Activated naive CD4-positive, alpha-beta T cell treated with anti-CD3 and anti-CD28 coated beads, Interleukin-2, amount 50 U/mL, for 72 hours (primary cell): ENCODE measurements around the gene C12orf56. TPM values are rescaled to one million over a fixed set of nuclear protein-coding genes. Genes with fewer than 3 reads are reported as not detected.
A peak's percentile ranks its signal among the peaks of the same experiment; 100 is the strongest.

Experiments used
- ATAC-seq, 2 donors: fragments of 150-1000 bp; cut with Tn5 transposase; 2 replicates each; pipeline ENCODE4 v1.10.0; 2021; ENCODE audit warnings: mild to moderate bottlenecking in 2 of 2, moderate library complexity in 2 of 2
- DNase-seq, 2 donors: peaks; one replicate each; pipeline ENCODE4 v3.0.0; 2021 to 2022; ENCODE audit warnings: low spot score in 2 of 2
- H3K27ac Mint-ChIP-seq, 2 donors: one replicate each; pipeline ENCODE4 v1.8.0; 2022; ENCODE audit warnings: mild to moderate bottlenecking in 2 of 2, mixed read lengths in 2 of 2
- H3K36me3 Mint-ChIP-seq, 2 donors: one replicate each; pipeline ENCODE4 v1.8.0; 2022; ENCODE audit warnings: mixed read lengths in 2 of 2
- H3K9me3 Mint-ChIP-seq, 2 donors: one replicate each; pipeline ENCODE4 v1.8.0; 2022; ENCODE audit warnings: mixed read lengths in 2 of 2
- total RNA-seq, 2 donors: library from RNA; stranded (reverse); gene quantifications; one replicate each; pipeline ENCODE4 v1.2.3, GENCODE V29; 2022

Gene C12orf56
- total RNA-seq, 2 donors from 2014 or later = not detected

DNA sequence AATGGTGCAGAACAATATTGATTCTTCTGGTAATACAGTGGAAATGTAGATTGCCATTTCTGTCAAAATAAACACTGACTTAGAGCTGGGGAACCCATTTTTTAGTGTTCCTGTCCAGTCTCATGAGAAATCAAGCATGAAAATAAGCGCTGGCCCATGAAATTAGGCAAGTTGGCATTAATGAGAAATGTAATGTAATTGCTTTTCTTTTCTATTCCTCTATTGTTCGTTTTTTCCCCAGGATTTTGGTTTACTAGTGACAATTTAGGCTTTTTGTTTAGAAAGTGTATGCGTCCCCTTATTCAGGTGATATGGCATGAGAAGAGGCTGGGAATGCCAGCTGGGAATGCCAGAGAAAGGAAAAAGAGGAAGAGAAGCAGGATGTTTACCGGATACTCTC lies 104.0 kb downstream of the C12orf56 start:
- H3K9me3 Mint-ChIP-seq = no peaks in the 10 kb centered on the region
- no peak overlapping the region for H3K27ac Mint-ChIP-seq
- DNase-seq = no peak
- H3K36me3 Mint-ChIP-seq = no peaks in the 10 kb centered on the region
- ATAC-seq = no peak

DNA sequence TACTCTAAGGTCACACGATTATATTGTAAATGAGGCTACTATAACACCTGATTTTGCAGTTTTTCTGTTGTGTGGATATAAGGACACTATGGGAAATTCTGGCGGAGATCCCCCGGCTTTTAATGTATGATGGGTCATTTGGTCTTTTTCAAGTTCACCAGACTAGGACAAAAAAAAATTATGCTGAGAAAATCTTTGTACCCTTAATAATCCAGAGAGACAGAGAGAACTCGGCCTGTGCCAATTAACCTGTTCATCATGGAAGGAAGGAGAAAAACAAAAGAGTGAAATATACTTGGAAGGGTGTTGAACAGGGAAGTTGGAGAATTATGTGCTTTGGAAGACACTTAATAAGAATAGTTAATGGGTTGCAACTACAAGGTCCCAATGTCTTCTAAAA lies 106.3 kb downstream of the C12orf56 start:
- H3K27ac Mint-ChIP-seq = no peak overlapping the region
- H3K9me3 Mint-ChIP-seq = no peaks in the 10 kb centered on the region
- H3K36me3 Mint-ChIP-seq = no peaks in the 10 kb centered on the region
- no peak for ATAC-seq
- DNase-seq = no peak

DNA sequence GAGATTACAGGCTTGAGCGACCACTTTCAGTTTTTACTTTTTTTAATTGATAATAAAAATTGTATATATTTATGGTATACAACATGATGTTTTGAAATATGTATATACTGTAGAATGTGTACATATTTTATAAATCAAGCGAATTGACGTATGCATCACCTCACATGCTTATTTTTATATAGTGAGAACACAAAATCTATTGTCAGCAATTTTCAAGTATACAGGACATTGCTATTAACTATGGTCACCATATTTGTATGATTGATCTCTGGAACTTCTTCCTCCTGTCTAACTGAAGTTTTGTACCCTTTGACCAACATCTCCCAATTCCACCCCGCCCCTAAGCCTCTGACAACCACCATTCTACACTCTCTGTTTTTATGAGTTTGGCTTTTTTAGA lies 112.1 kb downstream of the C12orf56 start:
- no peaks in the 10 kb centered on the region for H3K36me3 Mint-ChIP-seq
- no peak overlapping the region for H3K27ac Mint-ChIP-seq
- H3K9me3 Mint-ChIP-seq = peaks cover 0 to 4% of the 10 kb centered on the region in 2 donors
- DNase-seq (no peak), ATAC-seq (no peak)

DNA sequence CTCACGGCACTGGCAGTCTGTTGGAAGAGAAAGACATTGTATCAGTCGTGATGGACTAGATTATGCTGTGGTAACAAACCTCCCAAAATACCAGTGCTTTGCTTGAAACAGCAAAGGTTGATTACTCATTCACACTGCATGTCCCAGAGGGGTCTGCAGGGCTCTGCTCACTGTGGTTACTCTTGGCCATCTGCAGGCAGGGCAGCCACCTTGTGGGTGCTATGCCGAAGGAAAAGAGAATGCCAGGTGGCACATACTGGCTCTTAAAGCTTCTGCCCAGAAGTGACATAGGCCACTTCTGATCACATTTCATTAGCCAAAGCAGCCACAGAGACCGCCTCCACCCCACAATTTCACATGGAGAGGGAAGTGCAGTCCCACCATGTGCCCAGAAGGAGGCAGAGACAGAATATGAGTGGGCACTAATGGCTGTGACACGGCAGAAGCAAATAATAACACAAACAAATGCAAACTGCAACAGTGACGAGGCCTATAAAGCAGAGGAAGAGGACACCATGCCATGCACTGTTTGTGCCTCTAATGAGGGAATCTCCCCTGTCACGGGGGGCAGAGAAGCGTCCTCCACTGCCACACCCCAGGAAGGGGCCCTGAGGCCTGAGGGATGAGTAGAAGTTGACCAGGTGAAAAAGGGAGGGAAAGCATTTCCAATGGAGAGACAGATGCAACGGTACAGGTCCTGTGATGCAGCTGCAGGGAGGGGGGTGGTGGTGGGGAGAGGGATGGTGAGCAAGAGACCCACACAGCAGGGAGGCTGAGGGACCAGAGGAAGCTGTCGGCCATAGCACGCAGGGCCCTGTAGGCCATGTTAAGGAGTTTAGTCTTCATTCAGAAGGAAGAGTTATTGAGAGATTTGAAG lies 116.8 kb downstream of the C12orf56 start:
- ATAC-seq (peak in 1 of 2 donors; percentile 50), DNase-seq (no peak)
- Mint-ChIP-seq H3K36me3 (no peaks in the 10 kb centered on the region), H3K27ac (no peak overlapping the region), H3K9me3 (peaks cover 0 to 3% of the 10 kb centered on the region in 2 donors)

DNA sequence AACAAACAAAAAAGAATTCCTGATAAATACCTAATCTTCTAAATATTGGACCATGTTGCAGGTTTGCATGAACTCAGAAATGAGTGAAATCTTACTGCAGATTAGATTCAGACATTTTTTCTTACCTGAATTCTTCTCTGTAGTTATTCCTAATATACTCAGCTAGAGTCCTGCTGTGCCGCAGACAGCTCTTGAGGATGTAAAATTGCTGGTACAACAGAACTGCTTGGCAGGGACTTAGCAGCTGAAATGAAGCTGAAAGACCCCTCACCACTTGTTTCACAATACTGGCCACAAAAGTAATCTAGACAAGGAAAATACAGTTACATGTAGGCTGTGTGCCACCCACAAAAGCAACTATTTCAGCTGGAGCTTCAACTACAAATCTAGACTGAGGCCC lies 120.1 kb downstream of the C12orf56 start:
- no peak overlapping the region for H3K27ac Mint-ChIP-seq
- DNase-seq = no peak
- ATAC-seq = no peak
- H3K36me3 Mint-ChIP-seq = no peaks in the 10 kb centered on the region
- no peaks in the 10 kb centered on the region for H3K9me3 Mint-ChIP-seq

DNA sequence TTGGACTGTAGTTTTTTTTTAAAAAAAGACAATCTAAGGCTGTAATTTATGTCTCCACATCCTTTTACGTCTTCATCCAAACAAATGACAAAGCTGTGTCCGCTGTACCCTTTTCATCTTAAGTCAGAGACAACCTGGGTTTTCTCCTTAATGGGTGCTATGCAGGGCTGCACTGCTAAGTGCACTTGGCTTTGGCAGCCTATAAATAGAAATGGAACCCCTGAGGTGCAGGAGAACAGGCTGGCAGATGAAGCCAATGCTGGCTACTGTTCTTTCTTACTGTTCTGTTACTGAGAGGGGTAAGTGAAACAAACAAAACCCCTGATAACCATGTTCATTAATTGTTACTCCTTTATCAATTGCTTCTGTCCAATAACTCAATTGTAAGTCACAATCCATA lies 121.4 kb downstream of the C12orf56 start:
- no peak overlapping the region for H3K27ac Mint-ChIP-seq
- H3K36me3 Mint-ChIP-seq = no peaks in the 10 kb centered on the region
- no peak for DNase-seq
- ATAC-seq = no peak
- no peaks in the 10 kb centered on the region for H3K9me3 Mint-ChIP-seq

DNA sequence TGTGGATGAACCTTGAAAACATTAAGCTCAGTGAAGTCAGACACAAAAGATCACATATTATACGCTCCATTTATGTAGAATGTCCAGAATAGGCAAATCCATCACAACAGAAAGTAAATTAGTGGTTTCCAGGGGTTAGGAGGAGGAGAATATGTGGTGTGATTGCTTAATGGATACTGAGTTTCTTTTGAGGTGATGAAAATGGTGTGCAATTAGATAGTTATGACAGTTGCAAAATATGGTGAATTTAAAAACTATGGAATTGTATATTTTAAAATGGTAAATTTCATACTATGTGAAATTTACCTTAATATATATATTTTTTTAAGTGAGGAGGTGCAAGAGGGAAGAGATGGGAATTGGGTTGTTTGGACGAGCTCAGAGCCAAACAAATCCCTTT lies 122.1 kb downstream of the C12orf56 start:
- ATAC-seq = no peak
- DNase-seq = no peak
- Mint-ChIP-seq H3K36me3 (no peaks in the 10 kb centered on the region), H3K9me3 (no peaks in the 10 kb centered on the region), H3K27ac (no peak overlapping the region)

DNA sequence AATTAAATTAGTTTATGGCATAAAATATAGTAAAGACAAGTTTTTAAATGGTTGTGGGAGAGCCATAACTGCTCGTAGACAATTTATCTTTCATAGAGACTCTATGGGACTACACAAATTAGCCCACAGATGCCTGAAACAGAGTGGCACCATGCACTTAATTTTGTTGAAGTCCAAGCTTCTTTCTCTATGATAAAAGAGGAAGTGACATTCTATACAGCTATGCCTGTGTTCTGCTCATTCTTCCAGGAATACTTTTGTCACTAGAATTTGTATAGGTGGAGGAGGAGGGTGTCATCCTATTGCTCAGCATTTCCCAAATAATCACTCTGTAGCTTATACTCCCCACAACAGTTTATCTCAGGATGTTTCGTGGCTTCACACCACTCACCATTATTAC lies 124.7 kb downstream of the C12orf56 start:
- H3K36me3 Mint-ChIP-seq = no peaks in the 10 kb centered on the region
- no peak overlapping the region for H3K27ac Mint-ChIP-seq
- DNase-seq = no peak
- no peaks in the 10 kb centered on the region for H3K9me3 Mint-ChIP-seq
- peak; percentile 29 to 30 for ATAC-seq

DNA sequence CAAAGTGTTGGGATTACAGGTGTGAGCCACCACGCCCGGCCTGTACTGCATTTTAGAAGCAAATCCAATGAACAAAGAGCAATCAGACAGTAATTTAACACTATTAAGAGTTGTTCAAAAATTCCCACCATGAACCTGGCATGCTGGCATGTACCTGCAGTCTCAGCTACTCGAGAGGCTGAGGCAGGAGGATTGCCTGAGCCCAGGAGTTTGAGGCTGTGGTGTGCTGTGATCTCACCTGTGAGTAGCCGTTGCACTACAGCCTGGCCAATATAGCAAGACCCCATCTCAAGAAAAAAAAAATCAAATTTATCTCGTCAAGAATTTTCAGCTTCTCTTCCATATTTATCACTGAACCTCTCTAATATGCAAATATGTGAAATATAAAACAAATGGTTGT lies 128.7 kb downstream of the C12orf56 start:
- ATAC-seq (no peak), DNase-seq (no peak)
- Mint-ChIP-seq H3K27ac (no peak overlapping the region), H3K9me3 (no peaks in the 10 kb centered on the region), H3K36me3 (no peaks in the 10 kb centered on the region)

DNA sequence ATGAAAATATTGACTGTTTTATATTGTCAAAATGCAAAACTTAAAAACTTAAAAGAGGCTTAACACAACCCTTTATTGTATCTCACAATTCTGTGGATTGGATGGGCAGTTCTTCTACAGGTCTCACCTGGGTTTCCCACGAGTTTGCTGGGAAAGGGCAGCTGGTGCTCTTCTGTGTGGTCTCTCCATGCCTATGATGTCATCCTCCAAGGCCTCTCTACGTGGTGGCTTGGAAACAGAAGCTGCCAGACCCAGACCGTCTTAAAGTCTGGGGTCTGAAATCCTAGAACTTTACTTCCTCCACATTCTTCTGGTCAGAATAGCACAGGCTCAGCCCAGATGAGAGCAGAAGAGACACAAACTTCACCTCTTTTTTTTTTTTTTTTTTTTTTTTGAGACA lies 132.0 kb downstream of the C12orf56 start:
- Mint-ChIP-seq H3K9me3 (no peaks in the 10 kb centered on the region), H3K27ac (no peak overlapping the region), H3K36me3 (no peaks in the 10 kb centered on the region)
- no peak for ATAC-seq
- no peak for DNase-seq

DNA sequence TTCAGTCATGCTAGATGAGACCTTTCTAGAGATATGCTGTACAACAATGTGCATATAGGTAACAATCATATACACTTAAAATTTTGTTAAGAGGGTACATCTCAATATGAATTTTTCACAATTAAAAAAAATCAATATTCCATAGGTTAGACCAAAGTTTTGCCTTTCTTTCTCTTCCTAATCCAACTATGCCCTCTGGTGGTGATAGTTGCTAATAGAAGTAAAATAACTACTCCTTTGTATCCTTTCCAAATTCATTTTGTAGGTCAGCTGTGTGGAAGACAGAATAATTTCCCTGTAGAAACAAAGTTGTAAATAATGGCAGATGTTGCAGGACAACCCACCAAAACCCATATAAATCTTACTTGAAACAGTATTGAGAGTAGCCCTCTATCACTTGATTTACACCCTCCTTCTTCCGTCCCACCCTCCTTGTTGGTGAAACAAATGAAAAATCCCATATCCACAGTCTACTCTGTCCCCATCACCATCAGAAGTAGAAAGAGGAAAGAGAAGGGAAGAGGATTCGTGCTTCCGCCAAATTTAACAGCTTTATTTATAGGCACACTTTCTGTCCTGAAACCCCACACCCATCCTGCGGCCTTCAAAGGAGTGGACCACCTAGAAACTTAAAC lies 134.3 kb downstream of the C12orf56 start:
- no peak overlapping the region for H3K27ac Mint-ChIP-seq
- peak in 1 of 2 donors; percentile 11 for DNase-seq
- no peaks in the 10 kb centered on the region for H3K36me3 Mint-ChIP-seq

DNA sequence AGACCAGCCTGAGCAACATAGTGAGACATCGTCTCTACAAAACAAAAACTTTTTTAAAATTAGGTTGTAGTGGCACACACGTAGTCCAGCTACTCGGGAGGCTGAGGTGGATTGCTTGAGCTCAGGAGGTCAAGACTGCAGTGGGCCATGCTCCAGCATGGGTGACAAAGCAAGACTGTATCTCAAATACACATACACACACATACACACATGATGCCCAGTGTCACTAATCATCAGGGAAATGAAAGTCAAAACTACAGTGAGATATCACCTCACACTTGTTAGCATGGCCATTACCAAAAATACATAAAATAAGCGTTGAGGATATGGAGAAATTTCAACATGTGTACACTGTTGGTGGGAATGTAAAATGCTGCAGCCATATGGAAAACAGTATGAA lies 135.3 kb downstream of the C12orf56 start:
- Mint-ChIP-seq H3K27ac (no peak overlapping the region), H3K9me3 (no peaks in the 10 kb centered on the region), H3K36me3 (no peaks in the 10 kb centered on the region)
- no peak for ATAC-seq
- no peak for DNase-seq

More for the DNA sequence above, 134.3 kb downstream of the C12orf56 start:
- no peak for ATAC-seq
- H3K9me3 Mint-ChIP-seq = no peaks in the 10 kb centered on the region

DNA sequence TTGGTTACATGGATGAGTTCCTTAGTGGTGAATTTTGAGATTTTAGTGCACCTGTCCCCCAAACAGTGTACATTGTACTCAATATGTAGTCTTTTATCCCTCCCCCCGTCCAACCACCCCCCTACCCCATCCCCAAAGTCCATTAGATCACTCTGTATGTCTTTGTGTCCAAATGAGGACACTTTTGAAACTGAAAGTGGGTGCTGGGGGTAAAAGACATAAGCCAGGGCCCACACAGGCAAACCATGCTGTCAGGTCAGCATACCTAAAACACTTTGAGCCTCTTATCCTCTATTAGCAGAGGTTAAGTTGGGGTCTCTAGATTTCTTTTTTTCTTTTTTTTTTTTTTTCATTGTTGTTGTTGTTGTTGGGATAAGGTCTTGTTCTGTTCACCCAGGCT lies 137.2 kb downstream of the C12orf56 start:
- ATAC-seq (no peak), DNase-seq (no peak)
- Mint-ChIP-seq H3K9me3 (no peaks in the 10 kb centered on the region), H3K27ac (no peak overlapping the region), H3K36me3 (no peaks in the 10 kb centered on the region)

DNA sequence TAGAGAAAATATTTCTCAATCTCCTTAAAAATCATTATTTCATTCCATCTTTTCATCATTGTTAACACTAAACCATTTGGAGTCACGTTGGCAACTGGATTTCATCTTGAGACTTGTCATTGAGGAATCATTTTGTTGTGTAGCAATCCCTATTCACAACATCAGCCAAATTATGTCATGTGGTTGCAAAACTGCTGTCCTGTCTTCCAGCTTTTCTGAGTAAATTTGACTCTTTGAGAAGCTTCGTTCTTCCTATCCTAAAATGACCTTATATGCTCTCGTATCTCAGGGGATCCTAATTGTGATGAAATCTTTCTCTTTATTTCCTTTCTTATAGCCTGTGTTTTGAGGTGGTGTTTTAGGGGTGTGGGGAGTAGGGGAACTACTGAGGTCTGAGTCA lies 137.9 kb downstream of the C12orf56 start:
- Mint-ChIP-seq H3K36me3 (no peaks in the 10 kb centered on the region), H3K27ac (no peak overlapping the region), H3K9me3 (no peaks in the 10 kb centered on the region)
- no peak for ATAC-seq
- DNase-seq = no peak

DNA sequence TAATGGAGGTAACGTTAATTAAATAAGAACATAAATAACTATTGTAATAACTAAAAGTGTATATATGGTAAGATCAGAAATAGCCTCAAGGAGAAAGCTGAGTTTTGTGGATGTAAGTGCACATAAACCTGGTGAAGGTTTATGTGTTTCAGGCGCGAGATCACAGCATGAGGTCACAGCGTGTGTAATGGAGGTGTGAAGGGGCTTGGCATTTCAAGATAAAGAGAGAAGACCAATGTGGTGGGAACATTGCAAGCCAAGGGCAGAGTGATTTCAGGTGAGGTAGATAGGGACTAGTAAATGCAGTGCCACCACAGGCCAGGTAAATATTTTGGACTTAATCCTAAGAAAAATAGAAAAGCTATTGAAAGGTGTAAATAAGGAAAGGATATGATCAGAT lies 146.7 kb downstream of the C12orf56 start:
- DNase-seq (no peak), ATAC-seq (no peak)
- Mint-ChIP-seq H3K9me3 (no peaks in the 10 kb centered on the region), H3K27ac (no peak overlapping the region), H3K36me3 (no peaks in the 10 kb centered on the region)

DNA sequence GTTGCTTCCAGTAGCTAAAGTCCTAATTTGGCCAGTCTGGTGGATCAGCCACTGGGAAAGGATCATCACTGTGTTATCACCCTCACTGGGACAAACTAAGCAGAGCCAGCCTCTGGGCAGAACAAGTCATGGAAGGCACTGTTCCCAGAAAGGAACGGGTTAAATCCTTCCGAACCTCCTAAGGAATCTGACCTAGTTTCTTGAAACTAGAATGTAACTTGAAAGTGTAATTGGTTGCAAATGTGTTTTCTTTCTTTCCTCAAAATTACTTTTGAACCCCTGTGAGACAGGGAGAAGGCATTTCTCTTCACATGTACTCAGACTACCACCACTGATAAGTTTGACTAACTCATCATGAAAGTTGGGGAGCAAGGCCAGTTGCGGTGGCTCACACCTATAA lies 149.8 kb downstream of the C12orf56 start:
- Mint-ChIP-seq H3K9me3 (no peaks in the 10 kb centered on the region), H3K36me3 (no peaks in the 10 kb centered on the region), H3K27ac (no peak overlapping the region)
- ATAC-seq = no peak
- DNase-seq = no peak

DNA sequence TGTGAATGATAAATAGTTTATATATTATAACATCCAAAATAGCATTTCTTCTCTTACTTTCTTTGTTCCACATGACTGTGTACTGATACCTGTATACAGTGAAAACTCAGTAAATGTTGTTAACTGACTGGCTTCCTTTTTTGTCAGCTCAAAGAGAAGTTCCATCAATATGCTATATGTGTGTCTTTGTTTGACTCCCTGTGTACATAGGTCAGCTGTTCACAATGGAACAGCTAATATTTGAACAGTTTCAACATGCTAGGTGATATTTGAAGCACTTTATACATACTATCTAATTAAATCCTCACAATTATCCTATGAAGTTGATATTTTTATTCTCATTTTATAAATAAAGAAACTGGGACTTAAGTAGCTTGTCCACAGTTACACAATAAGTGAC lies 153.2 kb downstream of the C12orf56 start:
- Mint-ChIP-seq H3K9me3 (no peaks in the 10 kb centered on the region), H3K36me3 (no peaks in the 10 kb centered on the region), H3K27ac (no peak overlapping the region)
- DNase-seq (no peak), ATAC-seq (no peak)

DNA sequence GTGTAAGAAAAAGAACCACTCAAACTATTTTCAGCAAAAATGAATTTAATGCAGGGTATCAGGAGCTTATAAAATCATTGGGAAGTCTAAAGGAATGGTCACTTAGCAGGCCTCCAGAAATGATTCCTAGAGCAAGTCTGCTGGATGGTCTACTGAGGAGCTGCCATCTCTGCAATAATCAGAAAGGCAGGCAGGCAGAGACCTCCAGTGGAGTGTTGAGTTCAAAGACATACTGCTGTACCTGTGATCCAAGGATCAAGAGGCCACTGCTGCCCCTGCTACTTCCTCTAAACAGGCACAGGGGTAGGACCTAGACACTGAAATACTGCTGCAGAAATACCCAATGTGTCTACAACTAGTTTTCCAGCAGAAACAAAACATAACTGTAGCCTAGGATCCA lies 154.0 kb downstream of the C12orf56 start:
- ATAC-seq = no peak

More for the DNA sequence above, 154.0 kb downstream of the C12orf56 start:
- Mint-ChIP-seq H3K27ac (no peak overlapping the region), H3K36me3 (no peaks in the 10 kb centered on the region), H3K9me3 (no peaks in the 10 kb centered on the region)
- DNase-seq = no peak
